IMR-90 (cell line): ENCODE results near the gene CEP72. TPM values are rescaled to one million over a fixed set of nuclear protein-coding genes. Genes with fewer than 3 reads are reported as not detected.

Experiments used
- ATAC-seq: fragments of 200-7000 bp; cut with Tn5 transposase; 2 replicates; pipeline ENCODE4 v1.9.1; 2020; ENCODE audit warnings: low read depth, mild to moderate bottlenecking, moderate library complexity
- BruUV-seq: library from RNA; stranded (reverse); fragments of 400-500 nt; replicated peaks from 2 replicates; lab custom pipeline; 2021; lab: Mats Ljungman, UMichigan
- CTCF ChIA-PET: fragments of 300-600 bp; formaldehyde crosslinking; extraction: SDS; loops from one replicate; lab custom pipeline; 2021; ENCODE audit warnings: antibody characterized with exemption; lab: Yijun Ruan, JAX
- POLR2A ChIA-PET: fragments of 300-600 bp; sonication (Branson Sonifier 250); formaldehyde crosslinking; loops from one replicate; lab custom pipeline; 2022; ENCODE audit warnings: antibody characterized with exemption; ENCODE audit not compliant: unreplicated experiment; lab: Charles Lee
- DNase-seq: peaks from one replicate; pipeline ENCODE4 v3.0.0; 2013
- H2AFZ ChIP-seq: replicated peaks from 2 replicates; pipeline ENCODE3; 2013; ENCODE audit warnings: low read length, mild to moderate bottlenecking; ENCODE audit not compliant: poor library complexity
- H2AK5ac ChIP-seq: 2 replicates; pipeline ENCODE4 v1.6.1; 2013; ENCODE audit warnings: low read depth, low read length, inconsistent platforms
- H2AK9ac ChIP-seq: replicated peaks from 2 replicates; pipeline ENCODE3; 2013; ENCODE audit warnings: mild to moderate bottlenecking, low read depth, low read length, moderate library complexity; ENCODE audit not compliant: poor library complexity
- H2BK120ac ChIP-seq: 2 replicates; pipeline ENCODE4 v1.6.1; 2013; ENCODE audit warnings: low read depth, low read length, inconsistent platforms
- H2BK15ac ChIP-seq: 3 replicates; pipeline ENCODE4 v1.6.1; 2013; ENCODE audit warnings: low read depth, low read length, inconsistent platforms
- H2BK20ac ChIP-seq: 2 replicates; pipeline ENCODE4 v1.6.1; 2013; ENCODE audit warnings: low read depth, mild to moderate bottlenecking, inconsistent platforms, low read length, moderate library complexity
- H2BK5ac ChIP-seq: 2 replicates; pipeline ENCODE4 v1.6.1; 2013; ENCODE audit warnings: mild to moderate bottlenecking, low read depth, low read length, inconsistent platforms; ENCODE audit not compliant: poor library complexity, severe bottlenecking
- H3K14ac ChIP-seq: replicated peaks from 2 replicates; pipeline ENCODE4 v1.6.1; 2013; ENCODE audit warnings: low read depth, low read length, inconsistent platforms
- H3K18ac ChIP-seq: 2 replicates; pipeline ENCODE4 v1.6.1; 2013; ENCODE audit warnings: low read depth, low read length, control low read depth
- H3K23ac ChIP-seq: 2 replicates; pipeline ENCODE4 v1.6.1; 2013; ENCODE audit warnings: low read depth, low read length, inconsistent platforms
- H3K27ac ChIP-seq: 2 replicates; pipeline ENCODE4 v1.5.1; 2013; ENCODE audit warnings: mild to moderate bottlenecking, control low read depth, low read length; ENCODE audit not compliant: insufficient read depth
- H3K27me3 ChIP-seq: 2 replicates; pipeline ENCODE4 v1.6.1; 2013; ENCODE audit warnings: low read length; ENCODE audit not compliant: control insufficient read depth, insufficient read depth
- H3K36me3 ChIP-seq: 2 replicates; pipeline ENCODE4 v1.6.1; 2013; ENCODE audit warnings: low read length, mixed read lengths; ENCODE audit not compliant: control insufficient read depth, insufficient read depth
- H3K4ac ChIP-seq: 2 replicates; pipeline ENCODE4 v1.6.1; 2013; ENCODE audit warnings: low read depth, low read length, inconsistent platforms
- H3K4me1 ChIP-seq: 2 replicates; pipeline ENCODE4 v1.6.1; 2013; ENCODE audit warnings: low read length, mixed read lengths; ENCODE audit not compliant: control insufficient read depth, insufficient read depth
- H3K4me2 ChIP-seq: 2 replicates; pipeline ENCODE4 v1.6.1; 2013; ENCODE audit warnings: low read depth, mild to moderate bottlenecking, control low read depth, low read length, moderate library complexity
- H3K4me3 ChIP-seq: 2 replicates; pipeline ENCODE4 v1.5.1; 2013; ENCODE audit warnings: low read depth, mild to moderate bottlenecking, control low read depth, low read length, moderate library complexity; ENCODE audit not compliant: insufficient read depth
- H3K56ac ChIP-seq: 2 replicates; pipeline ENCODE4 v1.6.1; 2013; ENCODE audit warnings: low read length, inconsistent platforms; ENCODE audit not compliant: insufficient read depth; ENCODE audit errors: extremely low read depth
- H3K79me1 ChIP-seq, 2 experiments: 2 replicates each; pipeline ENCODE4 v1.6.1; 2013; ENCODE audit warnings: low read length in 2 of 2, inconsistent platforms in 1 of 2, low read depth in 1 of 2
- H3K9ac ChIP-seq: 2 replicates; pipeline ENCODE4 v1.6.1; 2013; ENCODE audit warnings: low read depth, low read length, control low read depth
- H3K9me1 ChIP-seq: 2 replicates; pipeline ENCODE4 v1.6.1; 2013; ENCODE audit warnings: low read length, inconsistent platforms; ENCODE audit not compliant: insufficient read depth
- H3K9me3 ChIP-seq: 2 replicates; pipeline ENCODE4 v1.6.1; 2013; ENCODE audit warnings: low read length; ENCODE audit not compliant: control insufficient read depth, insufficient read depth
- H4K20me1 ChIP-seq: 2 replicates; pipeline ENCODE4 v1.6.1; 2013; ENCODE audit warnings: low read length, inconsistent platforms; ENCODE audit not compliant: insufficient read depth
- H4K5ac ChIP-seq: 2 replicates; pipeline ENCODE4 v1.6.1; 2013; ENCODE audit warnings: mild to moderate bottlenecking, low read depth, low read length, control low read depth
- H4K8ac ChIP-seq, 2 experiments: 2 replicates each; pipeline ENCODE4 v1.6.1; 2013; ENCODE audit warnings: low read depth in 2 of 2, low read length in 2 of 2, control low read depth in 1 of 2, inconsistent platforms in 1 of 2
- H4K91ac ChIP-seq: 2 replicates; pipeline ENCODE4 v1.6.1; 2013; ENCODE audit warnings: low read depth, low read length, inconsistent platforms; ENCODE audit not compliant: insufficient read depth
- BHLHE40 ChIP-seq: fragments of 150-350 bp; IDR thresholded peaks from 2 replicates; pipeline ENCODE4 v1.6.1; 2016; ENCODE audit warnings: mild to moderate bottlenecking, low read depth, low read length
- CEBPB ChIP-seq: IDR thresholded peaks from 2 replicates; pipeline ENCODE4 v1.6.1; 2012; ENCODE audit warnings: low read depth, low read length, improper control_type of control experiment
- CHD1 ChIP-seq: IDR thresholded peaks from 2 replicates; pipeline ENCODE4 v1.6.1; 2012; ENCODE audit warnings: low read depth, low read length, improper control_type of control experiment
- FOS ChIP-seq: fragments of 150-350 bp; IDR thresholded peaks from 2 replicates; pipeline ENCODE4 v1.6.1; 2016; ENCODE audit warnings: low read depth, low read length
- MAFK ChIP-seq: IDR thresholded peaks from 2 replicates; pipeline ENCODE4 v1.6.1; 2012; ENCODE audit warnings: low read depth, low read length, improper control_type of control experiment
- MAZ ChIP-seq: IDR thresholded peaks from 2 replicates; pipeline ENCODE4 v1.6.1; 2012; ENCODE audit warnings: low read depth, mild to moderate bottlenecking, low read length, improper control_type of control experiment, moderate library complexity, borderline replicate concordance
- MXI1 ChIP-seq: IDR thresholded peaks from 2 replicates; pipeline ENCODE4 v1.6.1; 2012; ENCODE audit warnings: low read depth, mild to moderate bottlenecking, low read length, moderate library complexity, borderline replicate concordance
- NFE2L2 ChIP-seq: fragments of 150-350 bp; IDR thresholded peaks from 2 replicates; pipeline ENCODE4 v1.6.1; 2016; ENCODE audit warnings: low read depth, mild to moderate bottlenecking, low read length
- POLR2A ChIP-seq: IDR thresholded peaks from 2 replicates; pipeline ENCODE4 v1.6.1; 2012; ENCODE audit warnings: mild to moderate bottlenecking, low read depth, low read length
- RAD21 ChIP-seq: IDR thresholded peaks from 2 replicates; pipeline ENCODE4 v1.6.1; 2012; ENCODE audit warnings: low read length, improper control_type of control experiment
- RCOR1 ChIP-seq: IDR thresholded peaks from 2 replicates; pipeline ENCODE4 v1.6.1; 2012; ENCODE audit warnings: mild to moderate bottlenecking, low read length, improper control_type of control experiment; ENCODE audit not compliant: insufficient replicate concordance
- RFX5 ChIP-seq: IDR thresholded peaks from 2 replicates; pipeline ENCODE4 v1.8.0; 2012; ENCODE audit warnings: low read depth, mild to moderate bottlenecking, low read length, moderate library complexity
- SMC3 ChIP-seq: fragments of 150-350 bp; IDR thresholded peaks from 2 replicates; pipeline ENCODE4 v1.6.1; 2016; ENCODE audit warnings: low read depth, mild to moderate bottlenecking, antibody characterized with exemption, low read length, moderate library complexity
- WGBS, 2 experiments: methylation state at CpG; one replicate each; pipeline versions ENCODE4 v1.1.5 to v1.1.7; 2013; ENCODE audit warnings: missing lambda C conversion rate in 2 of 2; ENCODE audit not compliant: insufficient read length in 1 of 2; ENCODE audit errors: extremely low coverage in 2 of 2; 5-methylcytosine and 5-hydroxymethylcytosine counted together
- dilution Hi-C: fragments of 300-500 bp; cut with HindIII; formaldehyde crosslinking; loops from one replicate; pipeline ENCODE4 v1.14.3; 2018; ENCODE audit warnings: low sequenced_read_pairs; ENCODE audit not compliant: unreplicated experiment
- in situ Hi-C: fragments of 300-500 bp; cut with MboI; formaldehyde crosslinking; loops from 3 replicates; pipeline ENCODE4 v1.14.3; 2019; ENCODE audit warnings: low sequenced_read_pairs, inconsistent platforms, mixed read lengths
- intact Hi-C: fragments of 100-400 bp; cut with micrococcal nuclease; formaldehyde crosslinking; loops from 2 replicates; pipeline ENCODE4 v1.10.0; 2022
- polyA plus RNA-seq, 3 experiments: library from polyadenylated mRNA; depleted of rRNA; stranded (reverse); fragments of >200 nt; gene quantifications; 2 replicates each; pipeline ENCODE4 v1.2.3, GENCODE V29; 2012; ENCODE audit warnings: low replicate concordance in 1 of 3
- total RNA-seq: library from RNA; depleted of rRNA; stranded (reverse); fragments of >200 nt; gene quantifications from 2 replicates; pipeline ENCODE4 v1.2.3, GENCODE V29; 2012
- TF ChIP-seq, protein P1 (sequence below): fragments of 150-350 bp; IDR thresholded peaks from 2 replicates; pipeline ENCODE4 v1.6.1; 2017; ENCODE audit warnings: mild to moderate bottlenecking, antibody characterized with exemption, low read length, low read depth
- TF ChIP-seq, protein P2 (sequence below): fragments of 150-350 bp; IDR thresholded peaks from 2 replicates; pipeline ENCODE4 v1.6.1; 2016; ENCODE audit warnings: low read depth, mild to moderate bottlenecking, low read length, moderate library complexity, borderline replicate concordance
- TF ChIP-seq, protein P3 (sequence below): conservative IDR thresholded peaks from 2 replicates; pipeline ENCODE4 v1.5.1; 2012; ENCODE audit warnings: mild to moderate bottlenecking, low read depth, low read length, improper control_type of control experiment

The CEP72 gene
- total and polyA plus RNA-seq, 2 of the 4 experiments (the other 2 are of a cell fraction): 2.9 to 4.3 TPM

DNA sequence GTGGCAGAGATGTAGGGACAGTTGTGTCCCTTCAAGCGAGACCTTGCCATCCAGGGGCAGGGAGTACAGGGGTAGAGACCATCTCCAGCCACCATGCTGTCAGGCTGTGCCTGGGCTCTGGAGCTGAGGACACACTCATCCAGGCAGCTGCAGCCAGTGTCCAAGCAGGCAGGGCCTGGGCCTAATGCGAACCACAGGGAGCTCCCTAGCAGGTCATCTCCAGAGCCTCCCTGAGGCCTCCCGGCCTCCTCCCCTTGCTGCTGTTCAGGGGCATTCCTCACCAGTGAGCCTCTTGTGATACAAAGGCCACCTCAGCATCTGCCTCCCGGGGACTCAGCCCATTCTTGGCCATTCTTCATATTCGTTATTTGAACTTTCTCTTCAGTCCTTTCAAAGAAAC lies 46.0 kb downstream of the CEP72 start:
- Histone ChIP-seq H2AK9ac (no peak overlapping the region), H2BK20ac (no peak overlapping the region), H4K8ac (no peak overlapping the region), H3K14ac (peak overlapping the region; percentile 59; the same call in 1 of the 2 replicates), H3K4me2 (no peak overlapping the region), H3K4me3 (no peak overlapping the region), H2BK120ac (no peak overlapping the region), H3K36me3 (peaks cover 8% of the 10 kb centered on the region), H2AFZ (no peak overlapping the region), H3K27me3 (no peaks in the 10 kb centered on the region), H4K5ac (no peak overlapping the region), H3K27ac (no peak overlapping the region), H4K20me1 (no peaks in the 10 kb centered on the region), H3K9me3 (no peaks in the 10 kb centered on the region; the same call in 1 of the 2 replicates), H3K4me1 (no peaks in the 10 kb centered on the region), H4K91ac (no peak overlapping the region), H2AK5ac (peak overlapping the region; percentile 85; the same call in 1 of the 2 replicates), H2BK15ac (no peak overlapping the region), H3K9me1 (peaks cover 6% of the 10 kb centered on the region), H3K4ac (no peak overlapping the region), H3K23ac (no peak overlapping the region), H2BK5ac (peak overlapping the region; percentile 61), H3K79me1 (no peaks in the 10 kb centered on the region), H3K9ac (no peak overlapping the region), H3K18ac (no peak overlapping the region), H3K56ac (no peak overlapping the region)
- ChIA-PET POLR2A (no interaction called here), CTCF (no interaction called here)
- in situ Hi-C loops (no loop called here), dilution Hi-C loops (no loop called here), intact Hi-C loops (no loop called here)
- no TSS peak for BruUV-seq
- WGBS, 2 experiments: 80% methylated on average over 2 of the region's 5 CpGs; no CpG with 5 or more reads in 1 of the 2 experiments
- TF ChIP-seq CEBPB (no peak), MXI1 (no peak), RAD21 (no peak), MAZ (no peak), FOS (no peak), SMC3 (no peak), RCOR1 (no peak), MAFK (no peak), POLR2A (no peak), CHD1 (no peak), BHLHE40 (no peak), NFE2L2 (no peak), RFX5 (no peak)
- TF ChIP-seq, protein P1, sequence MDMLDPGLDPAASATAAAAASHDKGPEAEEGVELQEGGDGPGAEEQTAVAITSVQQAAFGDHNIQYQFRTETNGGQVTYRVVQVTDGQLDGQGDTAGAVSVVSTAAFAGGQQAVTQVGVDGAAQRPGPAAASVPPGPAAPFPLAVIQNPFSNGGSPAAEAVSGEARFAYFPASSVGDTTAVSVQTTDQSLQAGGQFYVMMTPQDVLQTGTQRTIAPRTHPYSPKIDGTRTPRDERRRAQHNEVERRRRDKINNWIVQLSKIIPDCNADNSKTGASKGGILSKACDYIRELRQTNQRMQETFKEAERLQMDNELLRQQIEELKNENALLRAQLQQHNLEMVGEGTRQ: no peak
- TF ChIP-seq, protein P2, sequence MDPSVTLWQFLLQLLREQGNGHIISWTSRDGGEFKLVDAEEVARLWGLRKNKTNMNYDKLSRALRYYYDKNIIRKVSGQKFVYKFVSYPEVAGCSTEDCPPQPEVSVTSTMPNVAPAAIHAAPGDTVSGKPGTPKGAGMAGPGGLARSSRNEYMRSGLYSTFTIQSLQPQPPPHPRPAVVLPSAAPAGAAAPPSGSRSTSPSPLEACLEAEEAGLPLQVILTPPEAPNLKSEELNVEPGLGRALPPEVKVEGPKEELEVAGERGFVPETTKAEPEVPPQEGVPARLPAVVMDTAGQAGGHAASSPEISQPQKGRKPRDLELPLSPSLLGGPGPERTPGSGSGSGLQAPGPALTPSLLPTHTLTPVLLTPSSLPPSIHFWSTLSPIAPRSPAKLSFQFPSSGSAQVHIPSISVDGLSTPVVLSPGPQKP: no peak
- TF ChIP-seq, protein P3, sequence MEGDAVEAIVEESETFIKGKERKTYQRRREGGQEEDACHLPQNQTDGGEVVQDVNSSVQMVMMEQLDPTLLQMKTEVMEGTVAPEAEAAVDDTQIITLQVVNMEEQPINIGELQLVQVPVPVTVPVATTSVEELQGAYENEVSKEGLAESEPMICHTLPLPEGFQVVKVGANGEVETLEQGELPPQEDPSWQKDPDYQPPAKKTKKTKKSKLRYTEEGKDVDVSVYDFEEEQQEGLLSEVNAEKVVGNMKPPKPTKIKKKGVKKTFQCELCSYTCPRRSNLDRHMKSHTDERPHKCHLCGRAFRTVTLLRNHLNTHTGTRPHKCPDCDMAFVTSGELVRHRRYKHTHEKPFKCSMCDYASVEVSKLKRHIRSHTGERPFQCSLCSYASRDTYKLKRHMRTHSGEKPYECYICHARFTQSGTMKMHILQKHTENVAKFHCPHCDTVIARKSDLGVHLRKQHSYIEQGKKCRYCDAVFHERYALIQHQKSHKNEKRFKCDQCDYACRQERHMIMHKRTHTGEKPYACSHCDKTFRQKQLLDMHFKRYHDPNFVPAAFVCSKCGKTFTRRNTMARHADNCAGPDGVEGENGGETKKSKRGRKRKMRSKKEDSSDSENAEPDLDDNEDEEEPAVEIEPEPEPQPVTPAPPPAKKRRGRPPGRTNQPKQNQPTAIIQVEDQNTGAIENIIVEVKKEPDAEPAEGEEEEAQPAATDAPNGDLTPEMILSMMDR: no peak
- ATAC-seq: peak; percentile 32; the same call in 1 of the 2 replicates
- no peak for DNase-seq
